Testis (tissue), 3 donors: ENCODE results near the gene COL6A3. TPM values are rescaled to one million over a fixed set of nuclear protein-coding genes. Genes with fewer than 3 reads are reported as not detected.

Experiments
- DNase-seq: peaks from one replicate; pipeline ENCODE4 v3.0.0-alpha.2; 2019
- H3K27ac ChIP-seq, 2 donors: fragments of 200-600 bp; sonication (generic); one replicate each; pipeline ENCODE4 v1.5.1; 2019
- H3K27me3 ChIP-seq: fragments of 200-600 bp; sonication (generic); one replicate; pipeline ENCODE4 v1.5.1; 2019
- H3K36me3 ChIP-seq: fragments of 200-600 bp; sonication (generic); one replicate; pipeline ENCODE4 v1.5.1; 2017; ENCODE audit warnings: low read depth; ENCODE audit errors: missing control alignments
- H3K4me1 ChIP-seq: fragments of 200-600 bp; sonication (generic); one replicate; pipeline ENCODE4 v1.5.1; 2019
- H3K4me3 ChIP-seq, 2 donors: fragments of 200-600 bp; sonication (generic); one replicate each; pipeline ENCODE4 v1.5.1; 2017 to 2019
- H3K9me3 ChIP-seq: fragments of 200-600 bp; sonication (generic); one replicate; pipeline ENCODE4 v1.5.1; 2017
- CTCF ChIP-seq, 3 experiments: fragments of 450-650 bp in 2 of 3; fragments of 200-600 bp in 1 of 3; sonication (generic) in 1 of 3; IDR thresholded peaks; one replicate each; pipeline ENCODE4 v1.5.1; 2016 to 2019; ENCODE audit warnings: antibody characterized with exemption in 3 of 3, mild to moderate bottlenecking in 2 of 3, moderate library complexity in 1 of 3
- POLR2A ChIP-seq: fragments of 450-650 bp; IDR thresholded peaks from one replicate; pipeline ENCODE4 v1.6.1; 2017; ENCODE audit warnings: antibody characterized with exemption, mild to moderate bottlenecking, moderate library complexity
- WGBS, 2 donors: methylation state at CpG; one replicate each; pipeline ENCODE4 v1.1.5; 2018; 5-methylcytosine and 5-hydroxymethylcytosine counted together
- intact Hi-C: fragments of 100-400 bp; cut with DNase I; formaldehyde crosslinking; loops from one replicate; pipeline ENCODE4 v1.15.1; 2023; ENCODE audit warnings: low total_unique reads
- polyA plus RNA-seq: library from polyadenylated mRNA; stranded (reverse); fragments of 350-450 nt; fragmentation: Illumina TruSeq; extraction: RNeasy Lipid Tissue Mini Kit (QIAGEN cat#74804); gene quantifications from one replicate; pipeline ENCODE4 v1.2.3, GENCODE V29; 2014; ENCODE audit warnings: low read depth, low replicate concordance; ENCODE audit not compliant: insufficient read depth
- total RNA-seq, 2 donors: library from RNA; depleted of rRNA; stranded (reverse); fragments of >200 nt; gene quantifications; one replicate each; pipeline ENCODE4 v1.2.3, GENCODE V29; 2016

COL6A3 gene
- total and polyA plus RNA-seq, 3 donors from 2014 or later = 35.1 to 93.1 (median 74.1) TPM

GRCh38 chr2:237316339-237316738 is 97.6 kb downstream of the COL6A3 start:
- H3K4me1 ChIP-seq = peaks cover 33% of the 10 kb centered on the region
- H3K4me3 ChIP-seq = no peak overlapping the region
- H3K27me3 ChIP-seq = no peaks in the 10 kb centered on the region
- H3K9me3 ChIP-seq = no peaks in the 10 kb centered on the region
- H3K27ac ChIP-seq = peak overlapping the region; percentile 85 to 93
- DNase-seq = no peak
- H3K36me3 ChIP-seq = no peaks in the 10 kb centered on the region
- WGBS, 2 donors = 81 to 88% methylated on average over 6 of the region's 6 CpGs
- no peak for TF ChIP-seq POLR2A
- TF ChIP-seq CTCF (IDR thresholded peaks at IDR 0.05) = no peak
- intact Hi-C loops = no loop called here

- no peak overlapping the region for H3K4me3 ChIP-seq
- peaks cover 28% of the 10 kb centered on the region for H3K4me1 ChIP-seq
- H3K27ac ChIP-seq = peak overlapping the region; percentile 85 to 93
- no peaks in the 10 kb centered on the region for H3K27me3 ChIP-seq
- intact Hi-C loops = no loop called here
- TF ChIP-seq POLR2A (no peak), CTCF (IDR thresholded peaks at IDR 0.05) (no peak)
- peak; percentile 62 for DNase-seq
- 33 to 51% methylated on average over 6 of the region's 6 CpGs for WGBS, 2 donors
- no peaks in the 10 kb centered on the region for H3K36me3 ChIP-seq
- H3K9me3 ChIP-seq = no peaks in the 10 kb centered on the region
Measured at GRCh38 chr2:237315829-237316225, 98.1 kb downstream of the COL6A3 start.

GRCh38 chr2:237315170-237315828 is 98.7 kb downstream of the COL6A3 start:
- H3K36me3 ChIP-seq = no peaks in the 10 kb centered on the region
- 32 to 45% methylated on average over 6 to 14 of the region's 14 CpGs for WGBS, 2 donors
- H3K27ac ChIP-seq = peak overlapping the region; percentile 85 to 93
- DNase-seq = peak; percentile 93
- H3K4me3 ChIP-seq = no peak overlapping the region
- H3K9me3 ChIP-seq = no peaks in the 10 kb centered on the region
- H3K4me1 ChIP-seq = peaks cover 26% of the 10 kb centered on the region
- intact Hi-C loops = no loop called here
- H3K27me3 ChIP-seq = no peaks in the 10 kb centered on the region
- TF ChIP-seq CTCF (IDR thresholded peaks at IDR 0.05) (peak in 2 of 3 experiments; percentile 52 to 54), POLR2A (no peak)

- H3K36me3 ChIP-seq = no peaks in the 10 kb centered on the region
Measured at GRCh38 chr2:237314681-237315080, 99.3 kb downstream of the COL6A3 start.

More at GRCh38 chr2:237314681-237315080, 99.3 kb downstream of the COL6A3 start:
- TF ChIP-seq POLR2A (no peak), CTCF (IDR thresholded peaks at IDR 0.05) (no peak)
- 51 to 65% methylated on average over 2 to 3 of the region's 3 CpGs for WGBS, 2 donors
- Histone ChIP-seq H3K27ac (peak overlapping the region; percentile 85 to 93), H3K9me3 (no peaks in the 10 kb centered on the region), H3K4me3 (no peak overlapping the region), H3K4me1 (peaks cover 26% of the 10 kb centered on the region), H3K27me3 (no peaks in the 10 kb centered on the region)
- intact Hi-C loops = no loop called here
- DNase-seq = no peak
